ENCODE results near the gene SPTSSA.

DNA sequence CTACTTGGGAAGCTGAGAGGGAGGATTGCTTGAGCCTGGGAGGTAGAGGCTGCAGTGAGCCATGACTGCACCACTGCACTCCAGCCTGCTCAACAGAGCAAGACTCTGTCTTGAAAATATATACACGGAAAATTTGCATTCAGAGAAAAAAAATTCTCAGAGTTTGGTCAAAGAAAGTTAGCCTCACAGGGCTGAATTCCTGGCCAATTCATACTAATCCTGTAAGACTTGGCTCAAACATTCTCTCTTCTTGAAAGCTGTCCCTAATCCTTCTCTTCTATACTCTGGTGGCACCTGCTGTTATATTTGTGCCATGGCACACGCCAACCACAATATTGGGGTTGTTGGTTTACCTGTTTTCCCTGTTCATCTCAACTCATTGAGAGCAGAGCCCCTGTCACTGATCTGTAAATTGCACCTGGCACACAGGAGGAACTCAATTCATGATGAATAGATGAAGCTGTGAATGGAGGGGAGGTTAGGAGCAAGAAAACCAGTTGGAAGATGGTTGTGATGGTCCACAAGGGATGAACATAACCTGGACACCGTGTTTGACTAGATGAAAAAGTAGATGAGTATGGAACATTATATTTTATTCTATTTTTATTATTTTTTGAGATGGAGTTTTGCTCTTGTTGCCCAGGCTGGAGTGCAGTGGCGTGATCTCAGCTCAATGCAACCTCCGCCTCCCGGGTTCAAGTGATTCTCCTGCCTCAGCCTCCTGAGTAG is 36.8 kb upstream of the SPTSSA start:
- TF ChIP-seq CTCF (conservative IDR thresholded peaks at IDR 0.05; ENCODE audit: low read depth in 2 of 2), result peak; percentile 54 to 64
- TF ChIP-seq EZH2 (IDR thresholded peaks at IDR 0.05; ENCODE audit: low read depth, unreplicated experiment), result no peak
- TF ChIP-seq JUNB (IDR thresholded peaks at IDR 0.05; ENCODE audit: unreplicated experiment), result no peak
- no peak for TF ChIP-seq REST (IDR thresholded peaks at IDR 0.05; ENCODE audit: unreplicated experiment)
- no peak for TF ChIP-seq STAT1 (IDR thresholded peaks at IDR 0.05; ENCODE audit: unreplicated experiment)
- no peak for TF ChIP-seq EZH2phosphoT487 (IDR thresholded peaks at IDR 0.05; ENCODE audit: unreplicated experiment)

Measured in GM23338 (cell line).